CD4-positive, alpha-beta T cell treated with Interferon alpha-2 for 1 hour (primary cell): ENCODE results near the gene WDR90.
A peak's percentile ranks its signal among the peaks of the same experiment; 100 is the strongest.

ENCODE experiments used
- DNase-seq, 2 donors: peaks; one replicate each; pipeline ENCODE4 v3.0.0-alpha.2; 2020 to 2022

The WDR90 gene

DNA sequence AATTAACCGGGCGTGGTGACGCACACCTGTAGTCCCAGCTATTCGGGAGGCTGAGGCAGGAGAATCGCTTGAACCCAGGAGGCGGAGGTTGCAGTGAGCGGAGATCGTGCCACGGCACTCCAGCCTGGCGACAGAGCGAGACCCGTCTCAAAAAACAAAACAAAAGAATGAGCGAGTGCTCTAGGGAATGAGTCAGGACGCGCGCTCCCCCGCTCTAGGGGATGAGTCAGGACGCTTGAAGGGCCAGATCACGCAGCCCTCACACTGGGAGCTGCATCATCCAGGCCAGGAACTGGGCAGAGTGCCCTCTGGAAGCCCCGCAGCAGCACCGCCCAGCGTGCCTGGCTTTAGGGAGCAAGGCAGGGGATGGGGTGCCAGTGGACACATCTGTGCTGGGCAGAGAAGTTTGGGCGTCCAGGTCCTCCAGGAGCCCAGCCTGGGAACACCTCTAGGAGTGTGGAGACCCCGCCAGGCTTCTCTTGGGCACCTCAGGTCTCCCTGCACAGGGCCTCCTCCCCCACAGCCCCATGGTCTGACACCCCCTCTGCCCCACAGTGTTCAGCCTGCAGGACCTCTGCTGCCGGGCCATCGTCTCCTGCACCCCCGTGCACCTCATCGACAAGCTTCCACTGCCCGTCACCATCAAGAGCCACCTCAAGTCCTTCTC is 22.2 kb upstream of the WDR90 start:
- DNase-seq = no peak

DNA sequence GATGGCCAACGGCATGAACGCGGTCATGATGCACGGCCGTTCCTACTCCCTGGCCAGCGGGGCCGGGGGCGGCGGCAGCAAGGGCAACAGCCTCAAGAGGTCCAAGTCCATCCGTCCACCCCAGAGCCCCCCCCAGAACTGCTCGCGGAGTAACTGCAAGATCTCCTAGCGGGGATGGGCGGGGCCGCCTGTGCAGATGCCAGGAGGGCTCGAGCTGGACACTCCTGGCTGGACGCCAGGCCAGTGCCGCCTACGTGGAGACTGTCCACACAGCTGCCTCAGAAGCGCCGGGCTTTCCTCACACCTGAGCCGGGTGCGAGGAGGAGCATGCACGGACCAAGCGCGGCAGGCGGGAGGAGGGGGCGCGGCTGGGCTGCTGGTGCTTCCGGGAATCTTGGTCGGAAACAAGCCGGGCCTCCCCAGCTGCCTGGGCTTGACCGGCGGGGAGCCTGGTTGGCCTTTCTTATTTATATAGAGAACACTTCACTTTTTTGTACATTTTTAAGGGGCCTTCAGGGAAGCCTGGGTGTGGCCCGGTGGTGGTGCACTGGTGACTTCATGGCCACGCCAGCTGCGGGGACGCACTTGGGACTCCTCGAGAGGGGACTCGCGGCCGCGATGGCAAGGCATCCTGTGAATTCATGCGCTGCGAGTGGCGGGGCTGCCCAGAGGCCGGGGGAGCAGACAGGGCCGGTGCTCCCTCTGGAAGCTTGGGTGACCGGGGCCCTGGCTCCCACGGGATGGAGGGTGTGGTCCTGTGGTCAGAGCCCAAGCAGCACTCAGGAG is 21.5 kb upstream of the WDR90 start:
- DNase-seq = no peak

DNA sequence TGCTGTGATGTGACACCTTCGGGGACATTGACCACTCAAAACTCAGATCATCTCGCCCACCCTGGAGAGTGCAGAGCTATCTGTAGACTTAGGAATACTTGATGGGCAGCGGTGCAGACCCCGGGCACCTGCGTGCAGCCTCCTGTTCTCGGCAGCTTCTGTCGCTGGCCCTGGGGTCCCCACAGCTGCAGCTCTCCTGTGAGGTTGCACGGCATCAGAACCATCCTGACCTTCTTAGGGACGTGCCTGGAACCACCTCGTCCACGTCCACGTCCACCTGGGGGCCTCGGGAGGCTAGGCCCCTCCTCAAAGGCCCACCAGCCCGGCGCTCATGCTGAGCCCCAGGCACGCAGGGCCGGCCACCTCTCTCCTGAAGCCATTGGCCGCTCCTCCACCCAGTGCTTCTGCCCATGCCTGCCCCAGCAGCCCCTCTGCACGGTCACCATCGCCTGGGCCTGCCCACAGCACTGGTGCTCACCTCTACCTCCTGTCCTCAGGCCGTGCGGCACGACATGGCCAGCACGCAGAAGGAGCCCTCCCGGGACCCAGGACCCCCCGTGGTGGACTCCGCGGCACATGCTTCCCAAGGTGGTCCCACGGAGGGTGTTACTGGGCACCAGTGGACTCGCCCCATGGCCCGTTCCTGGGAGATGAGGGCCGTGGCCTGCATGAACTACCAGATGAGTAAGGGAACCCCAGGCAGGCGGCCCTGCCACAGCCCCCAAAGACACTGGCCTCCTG is 20.7 kb upstream of the WDR90 start:
- DNase-seq = no peak

DNA sequence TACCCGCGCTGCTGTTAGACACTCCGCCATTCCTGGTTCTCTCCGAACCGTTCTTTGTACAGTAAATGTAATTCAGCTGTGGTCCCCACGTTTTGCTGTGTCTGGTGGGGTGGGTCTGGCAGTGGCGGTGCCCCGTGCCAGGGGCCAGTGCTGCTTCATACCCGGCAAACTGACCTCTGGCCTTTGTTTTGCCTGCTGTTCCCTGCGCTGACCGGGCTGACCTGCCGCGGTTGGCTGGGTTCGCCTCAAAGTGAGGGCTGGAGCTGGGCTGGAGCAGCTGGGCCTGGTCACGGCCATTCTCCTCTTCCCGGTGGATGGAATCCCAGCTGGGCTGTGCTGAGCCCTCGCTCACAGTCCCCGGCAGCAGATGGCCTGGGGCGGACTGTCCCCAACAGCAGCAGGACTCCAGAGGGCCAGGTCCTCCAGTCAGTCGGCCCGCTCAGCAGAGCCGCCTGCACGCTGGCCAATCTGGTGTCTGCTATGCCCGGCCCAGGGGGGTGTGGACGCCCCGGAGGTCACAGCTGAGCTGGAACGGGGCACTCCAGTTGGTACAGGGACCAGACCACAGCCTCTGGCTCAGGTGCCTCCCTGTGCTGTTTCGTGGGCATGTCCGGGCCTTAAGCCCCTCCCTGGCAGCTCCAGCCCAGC is 19.9 kb upstream of the WDR90 start:
- DNase-seq = no peak

DNA sequence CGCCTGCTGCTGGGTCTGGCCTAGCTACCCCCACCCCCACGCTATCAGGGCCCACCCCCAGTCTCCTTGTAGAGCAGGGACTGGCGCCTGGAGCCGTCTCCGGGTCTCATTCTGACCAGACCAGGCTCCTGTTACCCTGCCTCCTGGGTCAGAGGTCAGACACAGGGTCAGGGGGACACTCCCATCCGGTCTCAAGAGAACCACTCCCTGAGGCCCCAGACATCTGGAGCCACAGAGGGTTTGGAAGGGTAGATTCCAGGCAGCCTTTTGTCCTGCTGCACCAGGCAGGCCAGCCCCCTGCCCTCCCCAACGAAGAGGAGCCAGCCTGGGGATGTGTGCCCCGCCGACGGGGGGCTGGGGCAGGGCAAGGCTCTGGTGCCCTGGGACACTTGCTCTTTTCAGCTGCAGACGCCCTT is 19.3 kb upstream of the WDR90 start:
- no peak for DNase-seq

DNA sequence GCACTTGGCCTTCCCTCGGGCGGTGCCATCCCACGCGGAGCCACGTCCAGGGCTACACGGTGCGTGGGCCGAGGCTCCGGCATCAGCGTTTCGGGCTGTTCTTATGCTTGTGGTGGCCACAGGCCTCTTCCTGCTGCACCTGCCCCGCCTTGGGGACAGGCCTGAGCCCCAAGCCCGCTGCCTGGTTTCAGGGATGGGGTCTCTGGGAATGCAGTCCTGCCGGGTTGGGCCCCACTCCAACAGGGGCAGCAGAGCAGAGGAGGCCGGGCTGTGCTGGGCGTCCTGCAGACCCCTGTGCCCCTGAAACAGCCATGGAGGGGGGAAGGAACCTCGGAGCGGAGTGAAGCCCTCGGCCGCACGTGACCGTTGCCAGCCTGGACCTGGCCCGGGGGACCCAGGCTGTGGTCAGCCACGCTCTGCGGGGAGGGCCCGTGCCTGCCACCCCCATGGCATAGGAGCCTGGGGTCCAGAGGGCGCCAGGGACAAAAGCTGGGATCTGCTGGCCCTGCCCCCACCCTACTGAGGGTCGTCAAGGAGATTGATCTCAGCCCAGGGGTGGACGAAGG is 18.8 kb upstream of the WDR90 start:
- no peak for DNase-seq

DNA sequence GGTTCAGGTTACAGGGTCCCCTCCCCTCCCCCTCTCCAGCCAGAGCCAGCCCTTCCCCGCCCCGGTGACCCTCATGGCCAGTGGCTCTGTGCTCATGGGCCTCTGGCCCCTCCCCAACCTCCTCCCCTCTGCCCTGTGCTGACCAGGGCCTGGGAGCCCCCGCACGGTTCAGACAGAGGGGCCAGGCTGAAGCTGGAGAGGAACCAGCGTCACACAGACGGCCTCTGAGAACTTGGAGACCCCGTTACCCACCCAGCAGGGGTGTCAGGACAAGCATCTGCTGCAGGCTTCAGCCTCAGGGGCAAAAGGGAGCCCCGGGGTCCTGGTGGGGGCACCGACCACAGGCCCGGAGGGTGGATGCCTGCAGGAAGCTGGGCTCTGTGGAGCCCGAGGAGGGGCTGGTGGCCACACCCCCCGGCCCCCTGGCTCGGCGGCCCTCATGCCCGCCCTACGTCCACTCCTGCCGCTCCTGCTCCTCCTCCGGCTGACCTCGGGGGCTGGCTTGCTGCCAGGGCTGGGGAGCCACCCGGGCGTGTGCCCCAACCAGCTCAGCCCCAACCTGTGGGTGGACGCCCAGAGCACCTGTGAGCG is 18.3 kb upstream of the WDR90 start, which contains the start of gene WFIKKN1:
Gene WFIKKN1, plus strand, starts transcription at position 171 of the 591 bp plus-strand sequence. Its CDS starts 269 bp downstream, at position 440.
- DNase-seq = no peak

DNA sequence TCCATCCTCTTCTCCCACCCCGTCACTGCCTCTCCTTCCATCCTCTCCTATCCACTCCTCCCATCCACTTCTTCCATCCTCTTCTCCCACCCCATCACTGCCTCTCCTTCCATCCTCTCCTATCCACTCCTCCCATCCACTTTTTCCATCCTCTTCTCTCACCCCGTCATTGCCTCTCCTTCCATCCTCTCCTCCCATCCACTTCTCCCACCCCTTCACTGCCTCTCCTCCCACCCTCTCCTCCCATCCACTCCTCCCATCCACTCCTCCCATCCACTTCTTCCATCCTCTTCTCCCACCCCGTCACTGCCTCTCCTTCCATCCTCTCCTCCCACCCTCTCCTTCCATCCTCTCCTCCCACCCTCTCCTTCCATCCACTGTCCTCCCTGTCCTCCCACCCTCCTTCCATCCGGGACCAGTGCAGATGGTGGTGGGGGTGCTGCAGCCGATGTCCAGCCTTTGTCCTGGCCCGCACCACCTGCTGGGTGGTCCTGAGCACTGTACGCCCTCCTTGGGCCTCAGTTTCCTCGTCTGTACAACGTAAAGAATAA is 17.3 kb upstream of the WDR90 start:
- no peak for DNase-seq

DNA sequence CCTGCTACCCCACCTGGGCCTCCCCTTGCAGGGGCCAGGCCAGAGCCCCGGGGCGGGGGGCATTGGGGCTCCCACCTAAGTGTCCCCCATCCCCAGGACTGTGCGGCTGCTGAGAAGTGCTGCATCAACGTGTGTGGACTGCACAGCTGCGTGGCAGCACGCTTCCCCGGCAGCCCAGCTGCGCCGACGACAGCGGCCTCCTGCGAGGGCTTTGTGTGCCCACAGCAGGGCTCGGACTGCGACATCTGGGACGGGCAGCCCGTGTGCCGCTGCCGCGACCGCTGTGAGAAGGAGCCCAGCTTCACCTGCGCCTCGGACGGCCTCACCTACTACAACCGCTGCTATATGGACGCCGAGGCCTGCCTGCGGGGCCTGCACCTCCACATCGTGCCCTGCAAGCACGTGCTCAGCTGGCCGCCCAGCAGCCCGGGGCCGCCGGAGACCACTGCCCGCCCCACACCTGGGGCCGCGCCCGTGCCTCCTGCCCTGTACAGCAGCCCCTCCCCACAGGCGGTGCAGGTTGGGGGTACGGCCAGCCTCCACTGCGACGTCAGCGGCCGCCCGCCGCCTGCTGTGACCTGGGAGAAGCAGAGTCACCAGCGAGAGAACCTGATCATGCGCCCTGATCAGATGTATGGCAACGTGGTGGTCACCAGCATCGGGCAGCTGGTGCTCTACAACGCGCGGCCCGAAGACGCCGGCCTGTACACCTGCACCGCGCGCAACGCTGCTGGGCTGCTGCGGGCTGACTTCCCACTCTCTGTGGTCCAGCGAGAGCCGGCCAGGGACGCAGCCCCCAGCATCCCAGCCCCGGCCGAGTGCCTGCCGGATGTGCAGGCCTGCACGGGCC is 16.5 kb upstream of the WDR90 start:
- DNase-seq = no peak

DNA sequence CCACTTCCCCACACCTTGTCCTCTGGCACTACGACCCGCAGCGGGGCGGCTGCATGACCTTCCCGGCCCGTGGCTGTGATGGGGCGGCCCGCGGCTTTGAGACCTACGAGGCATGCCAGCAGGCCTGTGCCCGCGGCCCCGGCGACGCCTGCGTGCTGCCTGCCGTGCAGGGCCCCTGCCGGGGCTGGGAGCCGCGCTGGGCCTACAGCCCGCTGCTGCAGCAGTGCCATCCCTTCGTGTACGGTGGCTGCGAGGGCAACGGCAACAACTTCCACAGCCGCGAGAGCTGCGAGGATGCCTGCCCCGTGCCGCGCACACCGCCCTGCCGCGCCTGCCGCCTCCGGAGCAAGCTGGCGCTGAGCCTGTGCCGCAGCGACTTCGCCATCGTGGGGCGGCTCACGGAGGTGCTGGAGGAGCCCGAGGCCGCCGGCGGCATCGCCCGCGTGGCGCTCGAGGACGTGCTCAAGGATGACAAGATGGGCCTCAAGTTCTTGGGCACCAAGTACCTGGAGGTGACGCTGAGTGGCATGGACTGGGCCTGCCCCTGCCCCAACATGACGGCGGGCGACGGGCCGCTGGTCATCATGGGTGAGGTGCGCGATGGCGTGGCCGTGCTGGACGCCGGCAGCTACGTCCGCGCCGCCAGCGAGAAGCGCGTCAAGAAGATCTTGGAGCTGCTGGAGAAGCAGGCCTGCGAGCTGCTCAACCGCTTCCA is 15.7 kb upstream of the WDR90 start:
- DNase-seq = no peak

DNA sequence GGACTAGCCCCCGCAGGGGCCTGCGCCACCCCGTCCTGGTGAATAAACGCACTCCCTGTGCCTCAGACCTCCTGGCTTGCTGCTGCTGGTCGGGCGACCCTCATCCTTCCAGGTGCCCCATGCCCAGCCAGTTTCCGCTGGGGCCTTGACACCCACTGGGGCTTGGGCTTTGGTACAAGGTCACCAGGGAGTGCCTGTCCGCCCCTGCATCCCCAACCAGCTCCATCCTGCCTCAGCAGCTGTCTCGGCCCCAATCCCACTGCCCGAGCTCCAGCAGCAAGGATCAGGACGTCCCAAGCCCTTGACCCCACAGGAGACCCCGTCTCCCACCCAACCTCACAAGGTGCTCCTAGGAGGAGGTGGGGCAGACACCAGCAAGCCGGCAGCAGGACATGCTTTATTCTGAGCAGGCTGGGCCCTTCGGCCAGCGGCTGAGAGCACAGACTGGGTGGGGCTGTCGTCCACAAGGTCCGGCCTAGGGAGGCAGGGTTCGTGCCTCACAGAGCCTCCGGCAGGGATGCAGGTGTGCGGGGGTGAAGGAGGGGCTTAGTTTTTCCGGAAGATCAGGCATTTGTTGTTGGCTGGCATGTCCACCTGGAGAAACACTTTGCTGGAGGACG is 15.0 kb upstream of the WDR90 start:
- no peak for DNase-seq

DNA sequence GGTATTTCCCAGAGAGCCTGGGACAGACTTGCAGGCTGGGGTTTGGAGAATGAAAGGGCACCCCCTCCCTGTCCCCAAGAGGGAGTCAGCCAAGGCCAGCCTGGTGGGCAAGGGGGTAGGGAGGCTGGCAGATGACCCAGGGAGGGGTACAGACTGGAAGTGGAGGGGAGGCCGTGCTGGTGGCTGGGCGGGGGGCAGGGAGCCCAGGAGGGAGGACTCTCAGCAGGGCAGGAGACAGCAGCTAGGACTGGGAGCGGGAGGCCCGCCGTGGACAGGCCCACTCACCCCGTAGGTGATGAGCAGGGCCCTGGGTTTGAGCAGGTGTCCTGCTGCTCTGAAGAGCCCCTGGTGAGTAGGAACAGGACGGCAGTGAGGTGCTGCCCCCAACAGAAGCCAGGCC is 14.2 kb upstream of the WDR90 start:
- DNase-seq = no peak

DNA sequence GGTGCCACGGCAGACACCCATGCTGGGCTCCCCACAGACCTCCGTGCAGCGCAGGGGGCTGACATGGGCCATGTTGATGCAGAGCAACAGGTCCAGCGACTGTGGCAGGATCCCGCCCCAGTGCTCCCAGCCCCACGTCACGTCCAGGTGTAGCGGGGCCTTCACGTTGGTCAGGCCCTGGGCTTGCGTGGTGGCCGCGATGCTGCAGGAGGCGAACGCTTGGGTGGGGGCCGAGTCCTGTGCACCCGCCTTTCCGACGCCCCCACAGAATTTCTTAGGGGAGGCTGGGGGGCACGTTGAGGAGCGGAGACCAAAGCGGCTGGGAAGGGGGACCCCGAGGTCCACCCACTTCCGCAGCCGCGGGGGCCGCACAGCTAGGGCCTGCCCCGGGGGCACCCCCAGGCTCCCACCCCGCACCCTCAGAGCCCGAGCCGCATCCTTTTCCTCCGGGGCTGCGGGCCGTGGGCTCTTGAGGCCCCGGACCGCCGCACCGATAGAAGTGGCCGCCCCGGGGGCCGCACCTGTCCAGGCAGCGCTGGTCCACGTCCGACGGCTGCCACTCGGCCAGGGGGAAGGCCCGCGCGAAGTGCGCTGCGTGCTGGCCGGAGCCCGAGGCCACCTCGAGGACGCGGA is 13.5 kb upstream of the WDR90 start:
- no peak for DNase-seq

DNA sequence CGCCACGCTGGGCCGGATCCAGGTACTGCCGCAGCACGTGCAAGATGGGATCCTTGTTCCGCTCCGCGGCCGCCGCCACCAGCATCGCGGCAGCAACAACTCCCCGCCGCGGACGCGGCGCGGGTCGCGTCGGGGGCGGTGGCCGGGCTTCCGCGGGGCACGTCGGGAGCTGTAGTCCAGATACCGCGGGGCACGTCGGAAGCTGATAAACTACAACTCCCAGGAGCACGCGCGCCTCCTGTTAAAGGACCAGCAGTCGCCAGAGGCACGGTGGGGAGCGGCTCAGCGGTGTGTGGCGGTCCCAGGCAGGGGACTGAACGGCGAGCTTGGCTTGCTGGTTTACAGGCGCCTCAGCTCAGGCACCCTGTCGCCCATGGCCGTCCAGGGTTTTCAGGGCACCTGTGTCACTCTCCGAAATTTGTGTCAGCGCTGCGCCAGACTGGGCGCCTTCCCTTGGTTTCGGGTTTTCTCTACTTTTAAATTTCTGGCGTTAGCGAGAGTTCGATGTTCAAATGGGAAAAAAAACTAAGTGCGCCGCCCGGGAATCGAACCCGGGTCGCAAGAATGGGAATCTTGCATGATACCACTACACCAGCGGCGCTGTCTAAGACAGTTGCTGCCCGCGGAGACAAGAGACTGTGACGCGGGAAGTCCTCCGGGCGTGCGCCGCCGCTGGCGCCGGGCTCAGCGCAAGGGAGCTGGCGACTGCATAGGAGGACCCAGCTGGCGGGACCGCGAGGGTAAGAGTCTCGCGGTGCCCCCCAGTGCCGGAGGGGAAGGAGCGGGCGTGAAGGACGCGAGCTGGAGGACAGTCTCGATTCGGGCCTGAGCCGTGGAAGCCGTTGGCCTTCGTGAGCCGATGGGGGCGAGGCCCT is 12.7 kb upstream of the WDR90 start, which contains the start of gene METTL26:
Gene METTL26, minus strand, starts transcription at position 100 of the 875 bp plus-strand sequence. Its CDS starts 15 bp downstream, at position 85.
- DNase-seq = peak; percentile 94 to 95

DNA sequence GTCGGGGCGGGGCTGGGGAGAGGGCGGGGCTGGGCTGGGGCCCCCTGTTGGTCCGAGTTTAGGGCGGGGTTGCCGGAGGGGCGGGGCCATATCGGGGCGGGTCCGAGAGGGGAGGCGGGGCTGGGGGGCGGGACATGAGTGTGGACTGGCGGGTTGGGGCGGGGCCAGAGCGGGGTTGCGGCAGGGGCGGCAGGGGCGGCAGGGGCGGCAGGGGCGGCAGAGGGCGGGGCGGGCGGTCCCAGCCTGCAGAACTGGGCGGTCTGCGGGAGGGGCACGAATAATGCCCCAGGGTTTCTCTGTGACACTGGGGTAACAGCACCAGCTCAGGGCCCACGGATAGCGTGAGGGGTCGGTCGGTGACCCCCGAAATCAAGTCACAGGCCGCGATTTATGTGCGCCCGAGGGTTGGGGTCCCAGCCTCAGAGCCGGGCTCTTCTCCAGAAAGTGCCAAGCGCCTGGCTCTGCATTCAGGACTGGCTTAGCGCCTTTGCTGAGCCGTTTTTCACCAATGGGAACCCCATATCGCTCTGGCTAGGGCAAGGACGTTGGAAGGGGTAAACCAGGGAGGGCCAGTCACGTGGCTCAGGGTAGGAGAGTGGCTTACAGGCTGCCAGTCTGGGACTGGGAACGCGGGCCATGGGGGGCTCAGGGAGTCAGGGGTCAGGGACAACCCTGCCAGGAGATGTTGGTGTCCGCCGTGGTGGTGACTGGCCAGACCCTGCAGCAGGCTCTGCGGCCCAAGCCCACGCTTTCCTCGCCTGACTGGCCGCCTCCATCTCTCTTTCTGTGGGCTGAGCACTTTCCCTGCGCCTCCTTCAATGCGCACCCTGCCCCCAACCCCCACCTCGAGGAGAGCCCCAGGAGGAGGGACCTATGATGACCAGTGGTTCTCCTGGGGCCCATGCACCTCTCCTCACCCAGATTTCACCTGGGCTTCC is 11.8 kb upstream of the WDR90 start:
- DNase-seq = peak; percentile 86 to 90

DNA sequence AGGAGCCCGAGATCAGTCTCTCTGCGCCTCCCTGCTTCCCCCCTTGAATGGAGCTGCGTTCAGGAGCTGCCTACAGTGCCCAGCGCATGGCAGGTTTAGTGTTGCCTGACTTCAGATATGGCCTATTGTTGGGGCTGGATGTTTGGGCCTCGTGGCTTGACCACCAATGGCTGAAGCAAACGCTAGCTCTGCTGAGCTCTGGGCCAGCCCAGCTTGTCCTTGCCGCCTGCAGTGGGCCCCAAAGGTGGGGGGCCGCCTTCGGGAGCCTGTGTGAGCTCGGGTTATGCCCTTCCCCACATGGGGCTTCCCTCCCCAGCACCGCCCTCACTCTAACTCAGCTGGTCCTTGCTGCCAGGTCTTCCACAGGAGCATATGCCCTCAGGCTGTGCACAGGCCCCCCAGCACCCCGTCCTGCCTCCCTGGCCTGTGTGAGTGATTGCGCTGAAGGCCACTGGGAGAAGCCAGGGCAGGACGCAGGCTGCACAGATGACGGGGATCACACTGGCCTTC is 11.1 kb upstream of the WDR90 start:
- DNase-seq = no peak

DNA sequence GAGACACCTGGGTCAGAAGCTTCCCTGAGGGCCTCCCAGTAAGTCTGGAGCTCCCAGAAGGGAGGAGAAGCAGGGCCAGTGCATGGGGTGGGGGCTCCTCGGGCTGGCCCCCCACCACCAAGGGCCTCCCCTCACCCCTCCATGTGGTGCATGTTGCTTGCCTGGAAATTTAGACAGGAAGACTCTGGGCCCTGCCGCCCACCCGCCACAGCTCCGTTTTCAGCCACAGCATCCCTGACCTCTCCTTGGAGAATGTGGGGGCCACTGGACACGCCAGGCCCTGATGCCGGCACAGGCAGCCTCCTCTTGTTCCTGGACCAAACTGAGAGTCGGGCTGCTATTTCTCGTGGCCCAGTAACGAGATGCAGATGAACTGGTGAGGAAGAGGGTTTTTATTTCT is 10.3 kb upstream of the WDR90 start:
- DNase-seq = no peak
